IMR-90 (cell line): ENCODE measurements around the gene HYLS1. TPM values are rescaled to one million over a fixed set of nuclear protein-coding genes. Genes with fewer than 3 reads are reported as not detected.

ENCODE experiments used
- ATAC-seq: fragments of 200-7000 bp; cut with Tn5 transposase; 2 replicates; pipeline ENCODE4 v1.9.1; 2020; ENCODE audit warnings: low read depth, mild to moderate bottlenecking, moderate library complexity
- BruUV-seq: library from RNA; stranded (reverse); fragments of 400-500 nt; replicated peaks from 2 replicates; lab custom pipeline; 2021; lab: Mats Ljungman, UMichigan
- CTCF ChIA-PET: fragments of 300-600 bp; formaldehyde crosslinking; extraction: SDS; loops from one replicate; lab custom pipeline; 2021; ENCODE audit warnings: antibody characterized with exemption; lab: Yijun Ruan, JAX
- POLR2A ChIA-PET: fragments of 300-600 bp; sonication (Branson Sonifier 250); formaldehyde crosslinking; loops from one replicate; lab custom pipeline; 2022; ENCODE audit warnings: antibody characterized with exemption; ENCODE audit not compliant: unreplicated experiment; lab: Charles Lee
- DNase-seq: peaks from one replicate; pipeline ENCODE4 v3.0.0; 2013
- H2AFZ ChIP-seq: replicated peaks from 2 replicates; pipeline ENCODE3; 2013; ENCODE audit warnings: low read length, mild to moderate bottlenecking; ENCODE audit not compliant: poor library complexity
- H2AK5ac ChIP-seq: 2 replicates; pipeline ENCODE4 v1.6.1; 2013; ENCODE audit warnings: low read depth, low read length, inconsistent platforms
- H2AK9ac ChIP-seq: replicated peaks from 2 replicates; pipeline ENCODE3; 2013; ENCODE audit warnings: mild to moderate bottlenecking, low read depth, low read length, moderate library complexity; ENCODE audit not compliant: poor library complexity
- H2BK120ac ChIP-seq: 2 replicates; pipeline ENCODE4 v1.6.1; 2013; ENCODE audit warnings: low read depth, low read length, inconsistent platforms
- H2BK15ac ChIP-seq: 3 replicates; pipeline ENCODE4 v1.6.1; 2013; ENCODE audit warnings: low read depth, low read length, inconsistent platforms
- H2BK20ac ChIP-seq: 2 replicates; pipeline ENCODE4 v1.6.1; 2013; ENCODE audit warnings: low read depth, mild to moderate bottlenecking, inconsistent platforms, low read length, moderate library complexity
- H2BK5ac ChIP-seq: 2 replicates; pipeline ENCODE4 v1.6.1; 2013; ENCODE audit warnings: mild to moderate bottlenecking, low read depth, low read length, inconsistent platforms; ENCODE audit not compliant: poor library complexity, severe bottlenecking
- H3K14ac ChIP-seq: replicated peaks from 2 replicates; pipeline ENCODE4 v1.6.1; 2013; ENCODE audit warnings: low read depth, low read length, inconsistent platforms
- H3K18ac ChIP-seq: 2 replicates; pipeline ENCODE4 v1.6.1; 2013; ENCODE audit warnings: low read depth, low read length, control low read depth
- H3K23ac ChIP-seq: 2 replicates; pipeline ENCODE4 v1.6.1; 2013; ENCODE audit warnings: low read depth, low read length, inconsistent platforms
- H3K27ac ChIP-seq: 2 replicates; pipeline ENCODE4 v1.5.1; 2013; ENCODE audit warnings: mild to moderate bottlenecking, control low read depth, low read length; ENCODE audit not compliant: insufficient read depth
- H3K27me3 ChIP-seq: 2 replicates; pipeline ENCODE4 v1.6.1; 2013; ENCODE audit warnings: low read length; ENCODE audit not compliant: control insufficient read depth, insufficient read depth
- H3K36me3 ChIP-seq: 2 replicates; pipeline ENCODE4 v1.6.1; 2013; ENCODE audit warnings: low read length, mixed read lengths; ENCODE audit not compliant: control insufficient read depth, insufficient read depth
- H3K4ac ChIP-seq: 2 replicates; pipeline ENCODE4 v1.6.1; 2013; ENCODE audit warnings: low read depth, low read length, inconsistent platforms
- H3K4me1 ChIP-seq: 2 replicates; pipeline ENCODE4 v1.6.1; 2013; ENCODE audit warnings: low read length, mixed read lengths; ENCODE audit not compliant: control insufficient read depth, insufficient read depth
- H3K4me2 ChIP-seq: 2 replicates; pipeline ENCODE4 v1.6.1; 2013; ENCODE audit warnings: low read depth, mild to moderate bottlenecking, control low read depth, low read length, moderate library complexity
- H3K4me3 ChIP-seq: 2 replicates; pipeline ENCODE4 v1.5.1; 2013; ENCODE audit warnings: low read depth, mild to moderate bottlenecking, control low read depth, low read length, moderate library complexity; ENCODE audit not compliant: insufficient read depth
- H3K56ac ChIP-seq: 2 replicates; pipeline ENCODE4 v1.6.1; 2013; ENCODE audit warnings: low read length, inconsistent platforms; ENCODE audit not compliant: insufficient read depth; ENCODE audit errors: extremely low read depth
- H3K79me1 ChIP-seq, 2 experiments: 2 replicates each; pipeline ENCODE4 v1.6.1; 2013; ENCODE audit warnings: low read length in 2 of 2, inconsistent platforms in 1 of 2, low read depth in 1 of 2
- H3K9ac ChIP-seq: 2 replicates; pipeline ENCODE4 v1.6.1; 2013; ENCODE audit warnings: low read depth, low read length, control low read depth
- H3K9me1 ChIP-seq: 2 replicates; pipeline ENCODE4 v1.6.1; 2013; ENCODE audit warnings: low read length, inconsistent platforms; ENCODE audit not compliant: insufficient read depth
- H3K9me3 ChIP-seq: 2 replicates; pipeline ENCODE4 v1.6.1; 2013; ENCODE audit warnings: low read length; ENCODE audit not compliant: control insufficient read depth, insufficient read depth
- H4K20me1 ChIP-seq: 2 replicates; pipeline ENCODE4 v1.6.1; 2013; ENCODE audit warnings: low read length, inconsistent platforms; ENCODE audit not compliant: insufficient read depth
- H4K5ac ChIP-seq: 2 replicates; pipeline ENCODE4 v1.6.1; 2013; ENCODE audit warnings: mild to moderate bottlenecking, low read depth, low read length, control low read depth
- H4K8ac ChIP-seq, 2 experiments: 2 replicates each; pipeline ENCODE4 v1.6.1; 2013; ENCODE audit warnings: low read depth in 2 of 2, low read length in 2 of 2, control low read depth in 1 of 2, inconsistent platforms in 1 of 2
- H4K91ac ChIP-seq: 2 replicates; pipeline ENCODE4 v1.6.1; 2013; ENCODE audit warnings: low read depth, low read length, inconsistent platforms; ENCODE audit not compliant: insufficient read depth
- FOS ChIP-seq: fragments of 150-350 bp; IDR thresholded peaks from 2 replicates; pipeline ENCODE4 v1.6.1; 2016; ENCODE audit warnings: low read depth, low read length
- MAFK ChIP-seq: IDR thresholded peaks from 2 replicates; pipeline ENCODE4 v1.6.1; 2012; ENCODE audit warnings: low read depth, low read length, improper control_type of control experiment
- MXI1 ChIP-seq: IDR thresholded peaks from 2 replicates; pipeline ENCODE4 v1.6.1; 2012; ENCODE audit warnings: low read depth, mild to moderate bottlenecking, low read length, moderate library complexity, borderline replicate concordance
- RCOR1 ChIP-seq: IDR thresholded peaks from 2 replicates; pipeline ENCODE4 v1.6.1; 2012; ENCODE audit warnings: mild to moderate bottlenecking, low read length, improper control_type of control experiment; ENCODE audit not compliant: insufficient replicate concordance
- WGBS, 2 experiments: methylation state at CpG; one replicate each; pipeline versions ENCODE4 v1.1.5 to v1.1.7; 2013; ENCODE audit warnings: missing lambda C conversion rate in 2 of 2; ENCODE audit not compliant: insufficient read length in 1 of 2; ENCODE audit errors: extremely low coverage in 2 of 2; 5-methylcytosine and 5-hydroxymethylcytosine counted together
- dilution Hi-C: fragments of 300-500 bp; cut with HindIII; formaldehyde crosslinking; loops from one replicate; pipeline ENCODE4 v1.14.3; 2018; ENCODE audit warnings: low sequenced_read_pairs; ENCODE audit not compliant: unreplicated experiment
- in situ Hi-C: fragments of 300-500 bp; cut with MboI; formaldehyde crosslinking; loops from 3 replicates; pipeline ENCODE4 v1.14.3; 2019; ENCODE audit warnings: low sequenced_read_pairs, inconsistent platforms, mixed read lengths
- intact Hi-C: fragments of 100-400 bp; cut with micrococcal nuclease; formaldehyde crosslinking; loops from 2 replicates; pipeline ENCODE4 v1.10.0; 2022
- polyA plus RNA-seq, 3 experiments: library from polyadenylated mRNA; depleted of rRNA; stranded (reverse); fragments of >200 nt; gene quantifications; 2 replicates each; pipeline ENCODE4 v1.2.3, GENCODE V29; 2012; ENCODE audit warnings: low replicate concordance in 1 of 3
- total RNA-seq: library from RNA; depleted of rRNA; stranded (reverse); fragments of >200 nt; gene quantifications from 2 replicates; pipeline ENCODE4 v1.2.3, GENCODE V29; 2012
- TF ChIP-seq, protein P1 (sequence below): fragments of 150-350 bp; IDR thresholded peaks from 2 replicates; pipeline ENCODE4 v1.6.1; 2016; ENCODE audit warnings: low read depth, mild to moderate bottlenecking, low read length, moderate library complexity, borderline replicate concordance

HYLS1 gene
- total and polyA plus RNA-seq, 2 of the 4 experiments (the other 2 are of a cell fraction), result 5.1 to 8.1 TPM

DNA sequence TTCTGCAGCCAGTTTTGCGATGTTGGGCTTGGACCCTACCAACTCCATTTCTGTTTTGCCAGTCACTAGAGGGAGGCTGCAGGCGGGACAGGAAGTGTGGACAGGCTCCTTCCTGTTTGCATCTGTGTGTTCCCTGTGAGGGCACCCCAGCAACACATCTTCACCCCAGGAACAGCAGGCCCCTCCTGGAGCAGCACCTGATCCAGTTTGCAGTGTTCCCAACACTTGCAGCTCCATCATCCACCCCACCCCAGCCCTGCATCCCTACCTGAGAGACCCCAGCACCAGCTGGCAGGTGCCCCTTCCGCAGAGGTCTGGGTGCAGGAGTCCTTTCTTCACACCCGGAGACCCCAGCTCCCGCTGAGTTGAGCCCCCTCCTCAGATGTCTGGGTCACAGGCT lies 51.0 kb downstream of the HYLS1 start:
- H3K4me2 ChIP-seq, result no peak overlapping the region
- intact Hi-C loops, result no loop called here
- in situ Hi-C loops, result no loop called here
- no peak overlapping the region for H3K56ac ChIP-seq
- H3K23ac ChIP-seq, result no peak overlapping the region
- H2BK120ac ChIP-seq, result no peak overlapping the region
- no peak overlapping the region for H3K4ac ChIP-seq
- BruUV-seq, result no TSS peak
- H3K4me1 ChIP-seq, result no peaks in the 10 kb centered on the region; the same call in 1 of the 2 replicates
- H3K79me1 ChIP-seq, result no peaks in the 10 kb centered on the region
- H3K27me3 ChIP-seq, result peaks cover 23% of the 10 kb centered on the region
- H4K5ac ChIP-seq, result no peak overlapping the region
- H4K20me1 ChIP-seq, result no peaks in the 10 kb centered on the region
- H2AFZ ChIP-seq, result no peak overlapping the region
- ChIA-PET POLR2A (no interaction called here), CTCF (no interaction called here)
- dilution Hi-C loops, result no loop called here
- no peaks in the 10 kb centered on the region for H3K9me1 ChIP-seq
- no peak overlapping the region for H3K4me3 ChIP-seq
- WGBS, 2 experiments, result 73% methylated on average over 3 of the region's 5 CpGs; no CpG with 5 or more reads in 1 of the 2 experiments
- TF ChIP-seq MAFK (no peak), FOS (no peak), RCOR1 (no peak), MXI1 (no peak)
- TF ChIP-seq, protein P1, sequence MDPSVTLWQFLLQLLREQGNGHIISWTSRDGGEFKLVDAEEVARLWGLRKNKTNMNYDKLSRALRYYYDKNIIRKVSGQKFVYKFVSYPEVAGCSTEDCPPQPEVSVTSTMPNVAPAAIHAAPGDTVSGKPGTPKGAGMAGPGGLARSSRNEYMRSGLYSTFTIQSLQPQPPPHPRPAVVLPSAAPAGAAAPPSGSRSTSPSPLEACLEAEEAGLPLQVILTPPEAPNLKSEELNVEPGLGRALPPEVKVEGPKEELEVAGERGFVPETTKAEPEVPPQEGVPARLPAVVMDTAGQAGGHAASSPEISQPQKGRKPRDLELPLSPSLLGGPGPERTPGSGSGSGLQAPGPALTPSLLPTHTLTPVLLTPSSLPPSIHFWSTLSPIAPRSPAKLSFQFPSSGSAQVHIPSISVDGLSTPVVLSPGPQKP, result no peak
- H3K9me3 ChIP-seq, result no peaks in the 10 kb centered on the region
- no peak overlapping the region for H4K8ac ChIP-seq
- H2BK20ac ChIP-seq, result no peak overlapping the region
- no peak overlapping the region for H2AK9ac ChIP-seq
- H2AK5ac ChIP-seq, result no peak overlapping the region
- H2BK15ac ChIP-seq, result no peak overlapping the region
- H3K27ac ChIP-seq, result no peak overlapping the region
- no peak for ATAC-seq
- H3K14ac ChIP-seq, result no peak overlapping the region
- no peak for DNase-seq
- no peak overlapping the region for H3K18ac ChIP-seq
- H2BK5ac ChIP-seq, result no peak overlapping the region
- H4K91ac ChIP-seq, result no peak overlapping the region
- no peaks in the 10 kb centered on the region for H3K36me3 ChIP-seq
- no peak overlapping the region for H3K9ac ChIP-seq
